ENCODE data around the gene LHPP.

The LHPP gene

DNA sequence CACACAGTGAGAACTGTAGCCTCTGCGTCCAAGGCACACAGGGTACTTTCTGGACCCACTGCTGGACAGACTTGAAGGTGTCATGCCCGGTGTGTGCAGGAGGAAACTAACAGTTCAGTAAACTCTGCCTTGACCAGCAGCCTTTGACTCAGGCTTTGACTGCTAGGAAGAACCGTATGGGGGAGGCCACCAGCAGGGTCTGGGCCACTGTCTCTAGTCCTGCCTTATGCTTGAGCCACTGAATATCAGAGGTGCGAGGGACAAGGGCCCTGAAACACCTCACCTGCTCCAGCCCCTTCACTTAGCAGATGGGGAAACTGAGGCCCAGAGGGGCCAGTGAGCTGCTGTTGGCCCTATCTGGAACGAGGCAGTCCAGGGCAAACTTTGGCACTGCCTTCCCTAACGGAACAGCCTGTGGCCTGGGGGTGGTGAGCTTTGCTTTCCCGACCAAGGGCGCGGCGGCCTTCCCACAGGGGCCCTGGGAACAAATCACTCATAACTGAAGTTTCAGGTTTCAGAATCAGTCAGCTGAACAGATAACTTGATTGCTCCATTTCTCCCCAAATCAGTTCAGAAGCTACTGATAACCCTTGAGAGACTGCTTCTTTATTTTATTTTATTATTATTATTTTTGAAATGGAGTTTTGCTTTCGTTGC lies 152.5 kb downstream of the LHPP start:
- Histone ChIP-seq H3K4me1 (ENCODE audit: insufficient read depth, poor library complexity, severe bottlenecking) (peaks cover 7% of the 10 kb centered on the region), H3K27ac (ENCODE audit: poor library complexity, severe bottlenecking) (no peak overlapping the region)
- no peak for DNase-seq (ENCODE audit: low spot score)

DNA sequence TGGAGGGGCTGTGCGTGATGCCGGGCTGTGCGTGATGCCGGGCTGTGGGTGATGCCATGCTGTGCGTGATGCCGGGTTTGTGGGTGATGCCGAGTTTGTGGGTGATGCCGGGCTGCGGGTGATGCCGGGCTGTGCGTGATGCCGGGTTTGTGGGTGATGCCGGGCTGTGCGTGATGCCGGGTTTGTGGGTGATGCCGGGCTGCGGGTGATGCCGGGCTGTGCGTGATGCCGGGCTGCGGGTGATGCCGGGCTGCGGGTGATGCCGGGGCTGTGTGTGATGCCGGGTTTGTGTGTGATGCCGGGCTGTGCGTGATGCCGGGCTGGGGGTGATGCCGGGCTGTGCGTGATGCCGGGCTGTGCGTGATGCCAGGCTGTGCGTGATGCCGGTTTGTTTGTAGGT lies 153.6 kb downstream of the LHPP start:
- no peak for ATAC-seq (ENCODE audit: low read depth)
- Histone ChIP-seq H3K27me3 (ENCODE audit: insufficient read depth, poor library complexity, severe bottlenecking) (no peaks in the 10 kb centered on the region), H3K27ac (ENCODE audit: poor library complexity, severe bottlenecking) (no peak overlapping the region), H3K4me1 (ENCODE audit: insufficient read depth, poor library complexity, severe bottlenecking) (peaks cover 15% of the 10 kb centered on the region), H3K4me3 (ENCODE audit: severe bottlenecking) (no peak overlapping the region), H3K9me3 (ENCODE audit: severe bottlenecking) (no peaks in the 10 kb centered on the region), H3K36me3 (ENCODE audit: low read depth) (no peaks in the 10 kb centered on the region)
- TF ChIP-seq, protein P1, sequence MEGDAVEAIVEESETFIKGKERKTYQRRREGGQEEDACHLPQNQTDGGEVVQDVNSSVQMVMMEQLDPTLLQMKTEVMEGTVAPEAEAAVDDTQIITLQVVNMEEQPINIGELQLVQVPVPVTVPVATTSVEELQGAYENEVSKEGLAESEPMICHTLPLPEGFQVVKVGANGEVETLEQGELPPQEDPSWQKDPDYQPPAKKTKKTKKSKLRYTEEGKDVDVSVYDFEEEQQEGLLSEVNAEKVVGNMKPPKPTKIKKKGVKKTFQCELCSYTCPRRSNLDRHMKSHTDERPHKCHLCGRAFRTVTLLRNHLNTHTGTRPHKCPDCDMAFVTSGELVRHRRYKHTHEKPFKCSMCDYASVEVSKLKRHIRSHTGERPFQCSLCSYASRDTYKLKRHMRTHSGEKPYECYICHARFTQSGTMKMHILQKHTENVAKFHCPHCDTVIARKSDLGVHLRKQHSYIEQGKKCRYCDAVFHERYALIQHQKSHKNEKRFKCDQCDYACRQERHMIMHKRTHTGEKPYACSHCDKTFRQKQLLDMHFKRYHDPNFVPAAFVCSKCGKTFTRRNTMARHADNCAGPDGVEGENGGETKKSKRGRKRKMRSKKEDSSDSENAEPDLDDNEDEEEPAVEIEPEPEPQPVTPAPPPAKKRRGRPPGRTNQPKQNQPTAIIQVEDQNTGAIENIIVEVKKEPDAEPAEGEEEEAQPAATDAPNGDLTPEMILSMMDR (IDR thresholded peaks at IDR 0.05; ENCODE audit: poor library complexity, severe bottlenecking): no peak
- DNase-seq (ENCODE audit: low spot score): no peak

More for the DNA sequence above, 152.5 kb downstream of the LHPP start:
- H3K4me3 ChIP-seq (ENCODE audit: severe bottlenecking): no peak overlapping the region
- H3K27me3 ChIP-seq (ENCODE audit: insufficient read depth, poor library complexity, severe bottlenecking): no peaks in the 10 kb centered on the region
- no peaks in the 10 kb centered on the region for H3K9me3 ChIP-seq (ENCODE audit: severe bottlenecking)
- TF ChIP-seq, protein P1 (IDR thresholded peaks at IDR 0.05; ENCODE audit: poor library complexity, severe bottlenecking): no peak
- no peak for ATAC-seq (ENCODE audit: low read depth)
- no peaks in the 10 kb centered on the region for H3K36me3 ChIP-seq (ENCODE audit: low read depth)

DNA sequence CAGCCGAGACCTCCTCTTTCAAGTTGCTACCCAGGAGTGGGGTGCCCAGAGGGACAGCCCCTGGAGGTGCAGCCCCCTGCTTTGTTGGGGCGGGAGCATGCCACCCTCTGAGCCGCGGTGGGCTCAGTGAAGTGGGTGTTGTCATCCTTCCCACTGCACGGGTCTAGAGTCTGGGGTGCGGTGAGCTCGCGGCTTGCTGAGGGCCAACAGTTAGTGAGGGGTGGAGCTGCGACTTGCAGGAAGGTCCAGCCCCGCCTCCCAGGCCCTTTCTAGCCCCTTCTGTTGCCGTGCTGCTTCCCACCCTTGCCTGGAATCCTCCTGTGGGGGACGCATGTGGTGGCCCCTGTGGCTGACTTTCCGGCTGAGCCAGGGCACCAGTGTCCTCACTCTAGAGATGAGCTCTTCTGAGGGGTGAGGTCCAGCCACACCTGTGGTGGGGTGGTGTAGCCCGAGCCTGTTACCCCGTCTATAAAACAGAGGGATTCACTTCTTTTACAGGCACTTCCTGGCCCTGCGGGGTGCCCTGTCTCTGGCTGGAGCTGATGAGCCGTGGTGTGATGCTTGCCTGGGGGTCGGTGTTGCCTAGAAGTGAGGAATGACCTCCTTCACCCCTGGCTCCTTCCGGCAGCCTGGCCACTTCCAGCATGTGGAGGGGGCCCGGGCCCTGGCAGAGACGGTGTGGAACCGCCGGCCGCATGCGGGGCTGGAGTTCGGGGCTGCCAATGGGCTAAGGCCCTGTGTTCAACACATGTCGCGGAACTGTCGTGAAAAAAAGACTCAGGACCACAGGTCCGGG lies 154.6 kb downstream of the LHPP start:
- H3K9me3 ChIP-seq (ENCODE audit: severe bottlenecking): no peaks in the 10 kb centered on the region
- DNase-seq (ENCODE audit: low spot score) (no peak), ATAC-seq (ENCODE audit: low read depth) (no peak)
- H3K27me3 ChIP-seq (ENCODE audit: insufficient read depth, poor library complexity, severe bottlenecking): no peaks in the 10 kb centered on the region
- no peak overlapping the region for H3K27ac ChIP-seq (ENCODE audit: poor library complexity, severe bottlenecking)
- no peak overlapping the region for H3K4me3 ChIP-seq (ENCODE audit: severe bottlenecking)
- no peaks in the 10 kb centered on the region for H3K36me3 ChIP-seq (ENCODE audit: low read depth)
- H3K4me1 ChIP-seq (ENCODE audit: insufficient read depth, poor library complexity, severe bottlenecking): peaks cover 15% of the 10 kb centered on the region
- TF ChIP-seq, protein P1 (IDR thresholded peaks at IDR 0.05; ENCODE audit: poor library complexity, severe bottlenecking): no peak

DNA sequence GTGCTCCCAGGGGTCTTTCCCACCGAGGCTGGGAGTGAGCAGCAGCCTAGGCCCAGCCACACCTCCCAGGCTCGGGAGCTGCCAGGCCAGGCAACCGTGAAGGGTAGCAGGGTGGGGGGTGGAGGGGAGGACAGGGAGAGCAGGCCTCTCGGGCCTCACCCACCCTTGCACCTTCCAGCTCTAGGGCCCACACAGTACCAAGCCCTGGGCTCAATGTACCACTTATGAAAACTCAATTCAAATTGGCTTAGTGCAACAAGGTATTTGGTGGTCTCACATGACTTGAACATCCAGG lies 155.2 kb downstream of the LHPP start:
- Histone ChIP-seq H3K27me3 (ENCODE audit: insufficient read depth, poor library complexity, severe bottlenecking) (no peaks in the 10 kb centered on the region), H3K4me3 (ENCODE audit: severe bottlenecking) (no peak overlapping the region), H3K27ac (ENCODE audit: poor library complexity, severe bottlenecking) (no peak overlapping the region), H3K4me1 (ENCODE audit: insufficient read depth, poor library complexity, severe bottlenecking) (peaks cover 15% of the 10 kb centered on the region), H3K36me3 (ENCODE audit: low read depth) (no peaks in the 10 kb centered on the region), H3K9me3 (ENCODE audit: severe bottlenecking) (no peaks in the 10 kb centered on the region)
- ATAC-seq (ENCODE audit: low read depth) (no peak), DNase-seq (ENCODE audit: low spot score) (no peak)
- TF ChIP-seq, protein P1 (IDR thresholded peaks at IDR 0.05; ENCODE audit: poor library complexity, severe bottlenecking): no peak
